HepG2 (cell line): ENCODE results near the gene FLRT2.

ENCODE experiments used
- CHD4 ChIP-seq: fragments of 200-600 bp; sonication (generic); IDR thresholded peaks from 2 replicates; pipeline ENCODE4 v1.7.0; 2017; ENCODE audit warnings: mild to moderate bottlenecking, low read length, borderline replicate concordance
- POLR2A ChIP-seq, 2 experiments: IDR thresholded peaks; 2 replicates each; pipeline ENCODE4 v1.6.1; 2011; ENCODE audit warnings: low read depth in 2 of 2, low read length in 2 of 2, mild to moderate bottlenecking in 1 of 2, moderate library complexity in 1 of 2; ENCODE audit not compliant: insufficient read depth in 1 of 2
- SMC3 ChIP-seq: IDR thresholded peaks from 2 replicates; pipeline ENCODE4 v1.6.1; 2011; ENCODE audit warnings: low read length, improper control_type of control experiment
- TF ChIP-seq, protein P1 (sequence below): sonication (generic); formaldehyde crosslinking; IDR thresholded peaks from 2 replicates; pipeline ENCODE4 v1.4.0; 2020; ENCODE audit warnings: mild to moderate bottlenecking, missing genetic modification reagents

DNA sequence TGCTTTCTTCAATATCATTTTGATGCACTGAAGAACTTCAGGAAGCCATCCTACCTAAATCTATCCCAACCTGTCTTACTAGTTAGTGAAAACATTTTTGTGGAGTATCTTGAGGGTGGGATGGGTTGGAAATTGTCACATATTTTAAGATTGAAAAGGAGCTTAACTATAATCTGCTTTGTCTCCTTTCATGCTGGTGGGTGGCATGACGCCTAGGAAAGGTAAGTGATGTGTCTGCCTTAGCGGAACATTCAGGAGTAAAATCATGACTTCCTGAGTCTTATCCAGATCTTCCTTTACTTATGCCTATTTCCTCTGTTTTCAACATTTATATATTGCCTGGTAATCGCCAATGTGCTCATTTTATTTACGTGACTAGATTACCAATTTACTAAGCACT, 74.1 kb downstream of the FLRT2 start:
- TF ChIP-seq CHD4: no peak
- no peak for TF ChIP-seq SMC3
- no peak for TF ChIP-seq POLR2A (IDR thresholded peaks at IDR 0.05; ENCODE audit: insufficient read depth in 1 of 2, low read depth in 2 of 2, low read length in 2 of 2)
- TF ChIP-seq, protein P1, sequence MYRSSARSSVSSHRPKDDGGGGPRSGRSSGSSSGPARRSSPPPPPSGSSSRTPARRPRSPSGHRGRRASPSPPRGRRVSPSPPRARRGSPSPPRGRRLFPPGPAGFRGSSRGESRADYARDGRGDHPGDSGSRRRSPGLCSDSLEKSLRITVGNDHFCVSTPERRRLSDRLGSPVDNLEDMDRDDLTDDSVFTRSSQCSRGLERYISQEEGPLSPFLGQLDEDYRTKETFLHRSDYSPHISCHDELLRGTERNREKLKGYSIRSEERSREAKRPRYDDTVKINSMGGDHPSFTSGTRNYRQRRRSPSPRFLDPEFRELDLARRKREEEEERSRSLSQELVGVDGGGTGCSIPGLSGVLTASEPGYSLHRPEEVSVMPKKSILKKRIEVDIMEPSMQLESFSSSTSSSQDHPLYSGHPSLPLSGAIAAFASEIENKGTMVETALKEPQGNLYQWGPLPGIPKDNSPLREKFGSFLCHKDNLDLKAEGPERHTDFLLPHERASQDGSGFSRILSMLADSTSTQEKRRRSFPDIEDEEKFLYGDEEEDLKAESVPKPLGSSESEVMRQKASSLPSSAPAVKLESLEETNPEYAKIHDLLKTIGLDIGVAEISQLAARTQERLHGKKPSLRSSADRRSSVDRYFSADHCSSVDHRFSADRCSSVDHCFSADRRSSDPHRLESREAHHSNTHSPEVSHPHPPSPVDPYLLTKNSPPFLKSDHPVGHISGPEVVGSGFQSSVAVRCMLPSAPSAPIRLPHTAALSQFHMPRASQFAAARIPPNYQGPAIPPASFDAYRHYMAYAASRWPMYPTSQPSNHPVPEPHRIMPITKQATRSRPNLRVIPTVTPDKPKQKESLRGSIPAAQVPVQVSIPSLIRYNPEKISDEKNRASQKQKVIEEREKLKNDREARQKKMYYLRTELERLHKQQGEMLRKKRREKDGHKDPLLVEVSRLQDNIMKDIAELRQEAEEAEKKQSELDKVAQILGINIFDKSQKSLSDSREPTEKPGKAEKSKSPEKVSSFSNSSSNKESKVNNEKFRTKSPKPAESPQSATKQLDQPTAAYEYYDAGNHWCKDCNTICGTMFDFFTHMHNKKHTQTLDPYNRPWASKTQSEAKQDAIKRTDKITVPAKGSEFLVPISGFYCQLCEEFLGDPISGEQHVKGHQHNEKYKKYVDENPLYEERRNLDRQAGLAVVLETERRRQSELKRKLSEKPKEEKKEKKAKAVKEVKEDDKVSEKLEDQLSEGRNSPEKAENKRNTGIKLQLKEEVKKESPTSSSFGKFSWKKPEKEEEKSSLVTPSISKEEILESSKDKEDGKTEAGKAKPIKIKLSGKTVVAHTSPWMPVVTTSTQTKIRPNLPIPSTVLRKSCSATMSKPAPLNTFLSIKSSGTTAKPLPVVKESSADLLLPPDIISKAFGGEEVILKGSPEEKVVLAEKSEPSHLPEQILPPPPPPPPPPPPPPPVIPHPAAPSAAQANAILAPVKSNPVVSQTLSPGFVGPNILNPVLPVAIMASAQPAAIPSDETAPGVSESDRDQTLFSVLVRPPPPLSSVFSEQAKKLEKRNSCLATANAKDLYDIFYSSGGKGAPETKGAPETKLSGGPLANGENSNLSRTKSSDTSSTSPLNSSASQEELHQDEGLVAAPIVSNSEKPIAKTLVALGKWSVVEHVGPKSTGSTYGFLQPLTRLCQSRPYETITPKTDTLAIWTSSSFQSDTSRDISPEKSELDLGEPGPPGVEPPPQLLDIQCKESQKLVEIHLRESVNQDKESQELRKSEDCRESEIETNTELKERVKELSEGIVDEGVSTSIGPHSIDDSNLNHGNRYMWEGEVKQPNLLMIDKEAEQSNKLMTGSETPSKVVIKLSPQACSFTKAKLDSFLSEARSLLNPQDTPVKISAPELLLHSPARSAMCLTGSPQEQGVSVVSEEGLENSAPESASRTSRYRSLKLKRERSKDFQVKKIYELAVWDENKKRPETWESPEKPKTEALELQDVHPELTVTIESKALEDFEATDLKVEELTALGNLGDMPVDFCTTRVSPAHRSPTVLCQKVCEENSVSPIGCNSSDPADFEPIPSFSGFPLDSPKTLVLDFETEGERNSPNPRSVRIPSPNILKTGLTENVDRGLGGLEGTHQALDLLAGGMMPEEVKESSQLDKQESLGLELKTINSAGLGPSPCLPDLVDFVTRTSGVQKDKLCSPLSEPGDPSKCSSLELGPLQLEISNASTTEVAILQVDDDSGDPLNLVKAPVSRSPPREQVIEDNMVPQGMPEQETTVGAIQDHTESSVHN (CRISPR knock-in tag): no peak
